UCSD-AML1 (cell line): ENCODE data around the gene ANG.

Experiments
- DNase-seq: peaks from one replicate; lab custom pipeline; 2025; ENCODE audit not compliant: unreplicated experiment; lab: John Stamatoyannopoulos, UW

Gene ANG

GRCh38 chr14:20742132-20742531, 53.6 kb downstream of the ANG start:
- DNase-seq: no peak

- no peak for DNase-seq
These were observed 55.0 kb downstream of the ANG start for GRCh38 chr14:20743556-20743955.
